RWPE2 (cell line): Measurements from ENCODE around the gene LIPC.

Experiments used
- ATAC-seq: fragments of 200-7000 bp; cut with Tn5 transposase; 3 replicates; pipeline ENCODE4 v1.9.1; 2021; ENCODE audit warnings: low read depth
- DNase-seq: peaks from one replicate; pipeline ENCODE4 v3.0.0-alpha.2; 2020; ENCODE audit warnings: low spot score
- H3K27ac ChIP-seq: fragments of 450-650 bp; 2 replicates; pipeline ENCODE4 v1.5.1; 2017; ENCODE audit warnings: mild to moderate bottlenecking; ENCODE audit not compliant: poor library complexity, severe bottlenecking
- H3K27me3 ChIP-seq: fragments of 250-450 bp; sonication (Bioruptor Pico); 2 replicates; pipeline ENCODE4 v1.5.1; 2021; ENCODE audit warnings: mild to moderate bottlenecking, moderate library complexity; ENCODE audit not compliant: insufficient read depth, poor library complexity, severe bottlenecking
- H3K36me3 ChIP-seq: fragments of 250-450 bp; sonication (Bioruptor Pico); 2 replicates; pipeline ENCODE4 v1.5.1; 2020; ENCODE audit warnings: low read depth, mild to moderate bottlenecking, moderate library complexity
- H3K4me1 ChIP-seq: fragments of 250-450 bp; sonication (Bioruptor Pico); 2 replicates; pipeline ENCODE4 v1.5.1; 2021; ENCODE audit warnings: mild to moderate bottlenecking, moderate library complexity; ENCODE audit not compliant: insufficient read depth, poor library complexity, severe bottlenecking
- H3K4me3 ChIP-seq: fragments of 250-450 bp; sonication (Bioruptor Pico); 2 replicates; pipeline ENCODE4 v1.5.1; 2021; ENCODE audit warnings: mild to moderate bottlenecking, moderate library complexity; ENCODE audit not compliant: severe bottlenecking
- H3K9me3 ChIP-seq: fragments of 250-450 bp; sonication (Bioruptor Pico); 2 replicates; pipeline ENCODE4 v1.5.1; 2021; ENCODE audit warnings: mild to moderate bottlenecking, moderate library complexity; ENCODE audit not compliant: severe bottlenecking
- CTCF ChIP-seq: fragments of 450-650 bp; IDR thresholded peaks from one replicate; pipeline ENCODE4 v1.5.1; 2017; ENCODE audit warnings: mild to moderate bottlenecking, moderate library complexity; ENCODE audit not compliant: poor library complexity, severe bottlenecking

The LIPC gene

GRCh38 chr15:58448331-58448730 lies 16.5 kb downstream of the LIPC start:
- H3K36me3 ChIP-seq = no peaks in the 10 kb centered on the region
- H3K9me3 ChIP-seq = no peaks in the 10 kb centered on the region
- H3K4me1 ChIP-seq = no peaks in the 10 kb centered on the region
- ATAC-seq = no peak
- H3K27ac ChIP-seq = no peak overlapping the region
- no peaks in the 10 kb centered on the region for H3K27me3 ChIP-seq
- DNase-seq = no peak
- H3K4me3 ChIP-seq = no peak overlapping the region
- TF ChIP-seq CTCF = no peak

- DNase-seq (no peak), ATAC-seq (no peak)
- no peak overlapping the region for H3K27ac ChIP-seq
- H3K4me3 ChIP-seq = no peak overlapping the region
- no peak for TF ChIP-seq CTCF
- H3K9me3 ChIP-seq = no peaks in the 10 kb centered on the region
- no peaks in the 10 kb centered on the region for H3K36me3 ChIP-seq
- no peaks in the 10 kb centered on the region for H3K27me3 ChIP-seq
- no peaks in the 10 kb centered on the region for H3K4me1 ChIP-seq
These were observed 17.1 kb downstream of the LIPC start for GRCh38 chr15:58448906-58449305.

GRCh38 chr15:58451826-58452225 lies 20.0 kb downstream of the LIPC start:
- ATAC-seq (no peak), DNase-seq (no peak)
- TF ChIP-seq CTCF = no peak
- peaks cover 3% of the 10 kb centered on the region for H3K4me1 ChIP-seq
- H3K9me3 ChIP-seq = no peaks in the 10 kb centered on the region
- no peaks in the 10 kb centered on the region for H3K27me3 ChIP-seq
- H3K4me3 ChIP-seq = no peak overlapping the region
- H3K27ac ChIP-seq = no peak overlapping the region
- no peaks in the 10 kb centered on the region for H3K36me3 ChIP-seq

- Histone ChIP-seq H3K4me3 (no peak overlapping the region), H3K27me3 (no peaks in the 10 kb centered on the region), H3K27ac (no peak overlapping the region), H3K4me1 (peaks cover 9% of the 10 kb centered on the region), H3K36me3 (no peaks in the 10 kb centered on the region), H3K9me3 (no peaks in the 10 kb centered on the region)
- DNase-seq (no peak), ATAC-seq (no peak)
- TF ChIP-seq CTCF = no peak
These were observed 21.0 kb downstream of the LIPC start for GRCh38 chr15:58452775-58453174.

- no peak for ATAC-seq
- H3K27me3 ChIP-seq = no peaks in the 10 kb centered on the region
- H3K36me3 ChIP-seq = no peaks in the 10 kb centered on the region
- DNase-seq = no peak
- peaks cover 22% of the 10 kb centered on the region for H3K4me1 ChIP-seq
- H3K9me3 ChIP-seq = no peaks in the 10 kb centered on the region
- TF ChIP-seq CTCF = no peak
- no peak overlapping the region for H3K27ac ChIP-seq
- H3K4me3 ChIP-seq = no peak overlapping the region
These were observed 22.4 kb downstream of the LIPC start for GRCh38 chr15:58453931-58454793.
